Heart right ventricle (tissue), 16 donors: Measurements from ENCODE around the gene TOMM6. TPM values are rescaled to one million over a fixed set of nuclear protein-coding genes. Genes with fewer than 3 reads are reported as not detected.

Experiments
- ATAC-seq, 8 donors: fragments of 200-7000 bp; cut with Tn5 transposase; one replicate each; pipeline ENCODE4 v1.9.1; 2020; ENCODE audit warnings: mild to moderate bottlenecking in 8 of 8, moderate library complexity in 8 of 8, moderate number of reproducible peaks in 1 of 8
- DNase-seq, 2 donors: peaks; one replicate each; pipeline ENCODE4 v3.0.0-alpha.2; 2020
- H3K27ac ChIP-seq, 10 donors: fragments of 200-600 bp; sonication (generic) in 2 of 10; one replicate each; pipeline versions ENCODE4 v1.5.0 to v1.8.0; 2020 to 2022; ENCODE audit warnings: mild to moderate bottlenecking in 3 of 10
- H3K27me3 ChIP-seq, 7 donors: fragments of 200-600 bp; one replicate each; pipeline ENCODE4 v1.8.0; 2021 to 2022; ENCODE audit warnings: mild to moderate bottlenecking in 2 of 7
- H3K36me3 ChIP-seq, 9 donors: fragments of 200-600 bp; sonication (generic) in 1 of 9; one replicate each; pipeline versions ENCODE4 v1.5.0 to v1.8.0; 2020 to 2022; ENCODE audit warnings: mild to moderate bottlenecking in 2 of 9
- H3K4me1 ChIP-seq, 9 donors: fragments of 200-600 bp; sonication (generic) in 1 of 9; one replicate each; pipeline versions ENCODE4 v1.5.0 to v1.8.0; 2020 to 2022; ENCODE audit warnings: mild to moderate bottlenecking in 4 of 9
- H3K4me3 ChIP-seq, 10 donors: fragments of 200-600 bp; sonication (generic) in 2 of 10; one replicate each; pipeline versions ENCODE4 v1.5.0 to v1.8.0; 2020 to 2022; ENCODE audit warnings: mild to moderate bottlenecking in 7 of 10, moderate library complexity in 2 of 10
- H3K9me3 ChIP-seq, 11 donors: fragments of 200-600 bp in 10 of 11; sonication (generic) in 2 of 11; one replicate each; pipeline versions ENCODE4 v1.5.0 to v1.8.0; 2013 to 2022; ENCODE audit warnings: mild to moderate bottlenecking in 2 of 11, control low read depth in 1 of 11, moderate library complexity in 1 of 11
- CTCF ChIP-seq, 9 donors: fragments of 200-600 bp; sonication (generic) in 2 of 9; IDR thresholded peaks; one replicate each; pipeline versions ENCODE4 v1.5.0 to v1.8.0; 2021 to 2022; ENCODE audit warnings: antibody characterized with exemption in 9 of 9, mild to moderate bottlenecking in 5 of 9, moderate library complexity in 1 of 9
- WGBS, 2 donors: extraction: QIAGEN DNeasy Blood & Tissue Kit; methylation state at CpG; one replicate each; pipeline ENCODE4 v1.1.7; 2013; ENCODE audit warnings: inconsistent platforms in 1 of 2; 5-methylcytosine and 5-hydroxymethylcytosine counted together
- intact Hi-C, 10 donors: fragments of 100-400 bp; cut with DNase I; formaldehyde crosslinking; loops; one replicate each; pipeline versions ENCODE4 v1.11.1 to v1.14.2; 2022
- polyA plus RNA-seq, 2 donors: library from polyadenylated mRNA; stranded (reverse); fragments of 200-250 nt; gene quantifications; one replicate each; pipeline ENCODE4 v1.2.3, GENCODE V29; 2013
- total RNA-seq, 10 donors: library from RNA; stranded (reverse); fragmentation: NEBNext Ultra II Directional in 3 of 10; extraction: Animal tissue kit (Norgen Biotek cat#: 25700) in 3 of 10; gene quantifications; one replicate each; pipeline versions ENCODE4 v1.2.1 to v1.2.4, GENCODE V29; 2021 to 2023
- donor health status: Arrhythmogenic right ventricular cardiomyopathy.
- donor health status: ischemic (EF 13 %, LVEDD 7.1; RV severe dilation, severe dysfunction).
- donor health status: healthy with polysubstance abuse.
- donor health status: DM: no; HTN: yes; CAD: no.
- donor health status: DM: no; HTN: no; CAD: no.
- donor health status: ischemic (EF 25% LVEDD 6.9; RV normal size, moderate dysfunction).
- donor health status: ischemic (EF 25% LVEDD 5.7; RV mildly dilated, moderate dysfunction).
- donor health status: healthy.
- donor health status: DM: yes; HTN: yes; CAD: no.
- donor health status: Ischemic cardiomyopathy.
- donor health status: ischemic (EF 35%, LVEDD 5.7; RV mildly dilated, moderate dysfunction).
- donor health status: nonischemic (EF 11% LVEDD 7.7; RV severe dilation, severe dysfunction).
- donor health status: DM: yes; HTN: yes; CAD: no.
- donor health status: PGD.
- donor health status: ischemic (EF 29% LVEDD 5.4; RV normal size, mild dysfunction).
- donor health status: nonischemic (EF 23%, LVEDD 6.1; RV moderate dilation, normal function).

TOMM6 gene
- total and polyA plus RNA-seq, 12 donors = 135 to 291 (median 186) TPM

- ATAC-seq (no peak), DNase-seq (no peak)
- H3K9me3 ChIP-seq = no peaks in the 10 kb centered on the region
- no peak within 1 kb of the TSS for H3K27ac ChIP-seq
- no peak for TF ChIP-seq CTCF (IDR thresholded peaks at IDR 0.05)
- intact Hi-C loops = no loop called here
- H3K36me3 ChIP-seq = no peaks in the 10 kb centered on the region
- H3K27me3 ChIP-seq = no peaks in the 10 kb centered on the region
- 93% methylated on average over 15 of the region's 15 CpGs for WGBS, 2 donors
- no peak within 1 kb of the TSS for H3K4me3 ChIP-seq
- no peaks in the 10 kb centered on the region for H3K4me1 ChIP-seq
These were observed 40.0 kb upstream of the TOMM6 start, which contains the start of gene PGC for GRCh38 chr6:41747256-41748101. PGC (minus strand) TSS chr6:41747397; CDS start chr6:41747334, 63 bp downstream.

GRCh38 chr6:41748102-41748477 is 39.4 kb upstream of the TOMM6 start:
- ATAC-seq = no peak
- no peaks in the 10 kb centered on the region for H3K27me3 ChIP-seq
- no peak for TF ChIP-seq CTCF (IDR thresholded peaks at IDR 0.05)

GRCh38 chr6:41748542-41748941 is 39.0 kb upstream of the TOMM6 start:
- intact Hi-C loops = no loop called here
- WGBS, 2 donors = 67 to 85% methylated on average over 3 of the region's 3 CpGs

More at GRCh38 chr6:41748102-41748477, 39.4 kb upstream of the TOMM6 start:
- intact Hi-C loops = no loop called here
- no peaks in the 10 kb centered on the region for H3K36me3 ChIP-seq
- WGBS, 2 donors = 89 to 94% methylated on average over 6 of the region's 6 CpGs
- no peak overlapping the region for H3K4me3 ChIP-seq
- no peak for DNase-seq
- no peaks in the 10 kb centered on the region for H3K4me1 ChIP-seq
- H3K9me3 ChIP-seq = no peaks in the 10 kb centered on the region
- no peak overlapping the region for H3K27ac ChIP-seq

GRCh38 chr6:41750374-41750773 is 37.1 kb upstream of the TOMM6 start:
- no peaks in the 10 kb centered on the region for H3K36me3 ChIP-seq
- H3K4me1 ChIP-seq = no peaks in the 10 kb centered on the region
- H3K4me3 ChIP-seq = no peak overlapping the region
- no peak for ATAC-seq
- H3K27me3 ChIP-seq = no peaks in the 10 kb centered on the region
- no peaks in the 10 kb centered on the region for H3K9me3 ChIP-seq
- no peak for TF ChIP-seq CTCF (IDR thresholded peaks at IDR 0.05)
- no peak for DNase-seq
- intact Hi-C loops = no loop called here
- H3K27ac ChIP-seq = no peak overlapping the region
- WGBS, 2 donors = 94 to 100% methylated on average over 3 of the region's 3 CpGs

More at GRCh38 chr6:41748542-41748941, 39.0 kb upstream of the TOMM6 start:
- no peaks in the 10 kb centered on the region for H3K36me3 ChIP-seq
- H3K27me3 ChIP-seq = no peaks in the 10 kb centered on the region
- ATAC-seq (no peak), DNase-seq (no peak)
- H3K9me3 ChIP-seq = no peaks in the 10 kb centered on the region
- H3K27ac ChIP-seq = no peak overlapping the region
- TF ChIP-seq CTCF (IDR thresholded peaks at IDR 0.05) = no peak
- no peaks in the 10 kb centered on the region for H3K4me1 ChIP-seq
- H3K4me3 ChIP-seq = no peak overlapping the region
